SK-N-SH (cell line): ENCODE results near the gene MIGA1. TPM values are rescaled to one million over a fixed set of nuclear protein-coding genes. Genes with fewer than 3 reads are reported as not detected.

Experiments used
- CTCF ChIA-PET: fragments of 300-600, 350-600 bp; formaldehyde crosslinking; extraction: SDS; loops from one replicate; lab custom pipeline; 2021; lab: Yijun Ruan, JAX
- POLR2A ChIA-PET: fragments of 350-600 bp; sonication (Branson Sonifier 250); formaldehyde crosslinking; extraction: SDS; loops from one replicate; lab custom pipeline; 2020; ENCODE audit warnings: antibody characterized with exemption, inconsistent platforms; lab: Yijun Ruan, JAX
- DNase-seq: peaks from one replicate; pipeline ENCODE4 v3.0.0; 2012
- H2AFZ ChIP-seq: fragments of 200-600 bp; sonication (generic); 2 replicates; pipeline ENCODE4 v1.8.1; 2016; ENCODE audit warnings: antibody characterized with exemption, mild to moderate bottlenecking, low read depth
- H3F3A ChIP-seq: fragments of 200-600 bp; sonication (generic); replicated peaks from 2 replicates; pipeline ENCODE3; 2016; ENCODE audit warnings: antibody characterized with exemption, mild to moderate bottlenecking; ENCODE audit not compliant: insufficient read depth
- H3K27ac ChIP-seq, 2 experiments: fragments of 200-500 bp in 1 of 2; fragments of 200-600 bp in 1 of 2; sonication (Bioruptor generic) in 1 of 2; sonication (generic), shearing (Covaris generic) in 1 of 2; 2 replicates each; pipeline versions ENCODE4 v1.5.1 to v1.6.1; 2014 to 2016; ENCODE audit warnings: low read depth in 2 of 2, inconsistent platforms in 1 of 2, low read length in 1 of 2, mild to moderate bottlenecking in 1 of 2, mixed read lengths in 1 of 2
- H3K27me3 ChIP-seq: fragments of 200-600 bp; sonication (generic), shearing (Covaris generic); 2 replicates; pipeline ENCODE4 v1.6.1; 2016; ENCODE audit warnings: mixed run types; ENCODE audit not compliant: insufficient read depth
- H3K36me3 ChIP-seq, 2 experiments: fragments of 200-500 bp in 1 of 2; fragments of 200-600 bp in 1 of 2; sonication (Bioruptor generic) in 1 of 2; sonication (generic) in 1 of 2; replicated peaks in 1 of 2; 2 replicates each; pipeline versions ENCODE3 to v1.5.1; 2014 to 2016; ENCODE audit warnings: low read length in 1 of 2, mild to moderate bottlenecking in 1 of 2; ENCODE audit not compliant: insufficient read depth in 2 of 2, control insufficient read depth in 1 of 2
- H3K4me1 ChIP-seq, 2 experiments: fragments of 200-500 bp in 1 of 2; fragments of 200-600 bp in 1 of 2; sonication (Bioruptor generic) in 1 of 2; sonication (generic), shearing (Covaris generic) in 1 of 2; 2 replicates each; pipeline versions ENCODE4 v1.5.1 to v1.6.1; 2014 to 2016; ENCODE audit warnings: low read depth in 1 of 2, low read length in 1 of 2, mixed run types in 1 of 2; ENCODE audit not compliant: insufficient read depth in 2 of 2, control insufficient read depth in 1 of 2
- H3K4me2 ChIP-seq: fragments of 200-600 bp; sonication (generic), shearing (Covaris generic); 2 replicates; pipeline ENCODE4 v1.6.1; 2017; ENCODE audit warnings: mixed run types
- H3K4me3 ChIP-seq, 2 experiments: fragments of 200-500 bp in 1 of 2; fragments of 200-600 bp in 1 of 2; sonication (Bioruptor generic) in 1 of 2; sonication (generic), shearing (Covaris generic) in 1 of 2; 2 replicates each; pipeline versions ENCODE4 v1.5.1 to v1.8.1; 2014 to 2016; ENCODE audit warnings: low read depth in 2 of 2, inconsistent platforms in 1 of 2, low read length in 1 of 2, mild to moderate bottlenecking in 1 of 2, mixed read lengths in 1 of 2, moderate library complexity in 1 of 2
- H3K79me2 ChIP-seq: fragments of 200-600 bp; sonication (generic); 2 replicates; pipeline ENCODE4 v1.8.1; 2017; ENCODE audit warnings: mild to moderate bottlenecking; ENCODE audit not compliant: insufficient read depth
- H3K9ac ChIP-seq: fragments of 200-600 bp; sonication (generic); 2 replicates; pipeline ENCODE4 v1.6.1; 2017; ENCODE audit warnings: mixed run types
- H3K9me2 ChIP-seq: fragments of 200-600 bp; sonication (generic); 2 replicates; pipeline ENCODE4 v1.6.1; 2017; ENCODE audit warnings: mixed run types
- H3K9me3 ChIP-seq: fragments of 200-600 bp; sonication (generic); 2 replicates; pipeline ENCODE4 v1.6.1; 2017; ENCODE audit warnings: mixed run types, mild to moderate bottlenecking, moderate library complexity
- H4K20me1 ChIP-seq: fragments of 200-600 bp; sonication (generic); 2 replicates; pipeline ENCODE4 v1.6.1; 2017; ENCODE audit warnings: mild to moderate bottlenecking, mixed run types; ENCODE audit not compliant: insufficient read depth
- CHD2 ChIP-seq: fragments of 150-350 bp; IDR thresholded peaks from 2 replicates; pipeline ENCODE4 v1.6.1; 2018; ENCODE audit warnings: low read length; ENCODE audit not compliant: partially characterized antibody
- ELF1 ChIP-seq: IDR thresholded peaks from 2 replicates; pipeline ENCODE4 v1.4.0; 2012
- EP300 ChIP-seq, 2 experiments: IDR thresholded peaks; 2 replicates each; pipeline versions ENCODE4 v1.4.0 to v1.6.1; 2012; ENCODE audit warnings: borderline replicate concordance in 1 of 2, low read depth in 1 of 2, low read length in 1 of 2
- FOSL2 ChIP-seq: IDR thresholded peaks from 2 replicates; pipeline ENCODE4 v1.4.0; 2012; ENCODE audit warnings: low read depth, mild to moderate bottlenecking, moderate library complexity, borderline replicate concordance
- FOXJ3 ChIP-seq: sonication (generic); formaldehyde crosslinking; IDR thresholded peaks from 2 replicates; pipeline ENCODE4 v1.5.1; 2020; ENCODE audit warnings: mild to moderate bottlenecking, missing genetic modification reagents
- FOXM1 ChIP-seq: IDR thresholded peaks from 2 replicates; pipeline ENCODE4 v1.4.0; 2012; ENCODE audit warnings: low read depth, mild to moderate bottlenecking
- JUND ChIP-seq: IDR thresholded peaks from 2 replicates; pipeline ENCODE4 v1.4.0; 2012
- MEF2A ChIP-seq: IDR thresholded peaks from 2 replicates; pipeline ENCODE4 v1.4.0; 2012; ENCODE audit warnings: low read depth, borderline replicate concordance
- NRF1 ChIP-seq: IDR thresholded peaks from 2 replicates; pipeline ENCODE4 v1.6.1; 2012; ENCODE audit warnings: low read depth, mild to moderate bottlenecking, low read length
- POLR2AphosphoS5 ChIP-seq: IDR thresholded peaks from 2 replicates; pipeline ENCODE4 v1.6.1; 2012; ENCODE audit warnings: low read depth, low read length
- RAD21 ChIP-seq: IDR thresholded peaks from 2 replicates; pipeline ENCODE4 v1.6.1; 2012; ENCODE audit warnings: mild to moderate bottlenecking, low read length
- RCOR1 ChIP-seq: fragments of 150-350 bp; IDR thresholded peaks from 2 replicates; pipeline ENCODE4 v1.6.1; 2017; ENCODE audit warnings: antibody characterized with exemption, low read length
- RFX5 ChIP-seq: IDR thresholded peaks from 2 replicates; pipeline ENCODE4 v1.6.1; 2012; ENCODE audit warnings: mild to moderate bottlenecking, improper control_type of control experiment, low read length
- SIN3A ChIP-seq: IDR thresholded peaks from 2 replicates; pipeline ENCODE4 v1.6.1; 2012; ENCODE audit warnings: low read depth, mild to moderate bottlenecking, low read length, moderate library complexity, borderline replicate concordance
- SMC3 ChIP-seq: IDR thresholded peaks from 2 replicates; pipeline ENCODE4 v1.6.1; 2012; ENCODE audit warnings: low read depth, low read length, improper control_type of control experiment
- TEAD4 ChIP-seq: IDR thresholded peaks from 2 replicates; pipeline ENCODE4 v1.4.0; 2012; ENCODE audit warnings: mild to moderate bottlenecking, borderline replicate concordance; ENCODE audit not compliant: insufficient read depth
- WGBS: methylation state at CpG from one replicate; pipeline ENCODE4 v1.1.6; 2017; ENCODE audit warnings: low lambda C conversion rate; 5-methylcytosine and 5-hydroxymethylcytosine counted together
- polyA plus RNA-seq, 3 experiments: library from polyadenylated mRNA; depleted of rRNA; stranded (reverse); fragments of >200 nt; gene quantifications; 2 replicates each; pipeline ENCODE4 v1.2.3, GENCODE V29; 2012
- TF ChIP-seq, protein P1 (sequence below): IDR thresholded peaks from 2 replicates; pipeline ENCODE4 v1.6.1; 2012; ENCODE audit warnings: mild to moderate bottlenecking, low read depth, low read length, moderate library complexity
- TF ChIP-seq, protein P2 (sequence below): IDR thresholded peaks from 2 replicates; pipeline ENCODE4 v1.4.0; 2012; ENCODE audit warnings: low read depth
- TF ChIP-seq, protein P3 (sequence below): fragments of 150-350 bp; IDR thresholded peaks from 2 replicates; pipeline ENCODE4 v1.6.1; 2016; ENCODE audit warnings: mild to moderate bottlenecking, low read depth, low read length
- TF ChIP-seq, protein P4 (sequence below): IDR thresholded peaks from 2 replicates; pipeline ENCODE4 v1.4.0; 2012; ENCODE audit warnings: low read depth, borderline replicate concordance

MIGA1 gene
- polyA plus RNA-seq, 1 of the 3 experiments (the other 2 are of a cell fraction) = 2.5 TPM

DNA sequence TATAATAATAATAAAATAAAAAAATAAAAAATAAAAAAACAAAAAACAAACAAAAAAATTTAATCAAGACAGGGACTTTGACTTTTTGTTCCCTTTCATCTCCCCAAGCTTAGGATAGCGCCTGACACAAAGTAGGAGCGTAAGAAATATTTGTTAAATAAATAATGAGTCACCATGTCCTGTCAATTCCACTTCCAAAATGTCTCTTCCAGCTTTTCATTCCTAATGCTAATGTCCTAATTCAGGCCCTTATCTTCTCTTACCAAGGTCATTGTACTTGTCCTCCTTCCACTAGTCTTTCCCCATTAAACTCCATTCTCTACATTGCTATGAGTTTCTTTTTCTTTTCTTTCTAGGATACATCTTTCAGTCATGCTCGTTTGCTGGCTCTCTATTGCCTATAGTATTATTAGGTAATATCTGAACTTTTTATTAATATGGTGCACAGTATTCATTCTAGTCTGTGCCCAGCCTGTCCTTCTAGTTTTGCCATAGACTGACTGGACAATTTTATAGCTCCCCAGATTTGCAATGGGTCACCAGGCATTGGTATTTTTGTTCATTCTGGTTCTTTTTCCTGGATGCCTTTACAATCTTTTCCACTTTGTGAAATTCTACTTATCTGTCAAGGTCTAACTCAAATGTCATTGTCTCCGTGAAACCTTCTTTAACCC is 120.3 kb downstream of the MIGA1 start:
- POLR2A ChIA-PET = no interaction called here
- Histone ChIP-seq H3F3A (peaks cover 19% of the 10 kb centered on the region), H3K9me3 (no peaks in the 10 kb centered on the region), H3K9me2 (no peaks in the 10 kb centered on the region), H3K4me2 (no peak overlapping the region), H3K27me3 (no peaks in the 10 kb centered on the region), H2AFZ (no peak overlapping the region), H3K9ac (no peak overlapping the region), H3K27ac (no peak overlapping the region), H3K36me3 (peaks cover 0 to 19% of the 10 kb centered on the region in 2 experiments), H4K20me1 (no peaks in the 10 kb centered on the region), H3K4me3 (no peak overlapping the region), H3K4me1 (0 out of 4 replicates have a peak, but pooled peaks cover 0 to 5% of the 10 kb centered on the region in 2 experiments), H3K79me2 (peaks cover 58% of the 10 kb centered on the region)
- no peak for TF ChIP-seq ELF1
- TF ChIP-seq FOXM1 = no peak
- 0 out of 2 replicates have a peak, but pooled peaks have one; percentile 18 for TF ChIP-seq JUND
- TF ChIP-seq, protein P1, sequence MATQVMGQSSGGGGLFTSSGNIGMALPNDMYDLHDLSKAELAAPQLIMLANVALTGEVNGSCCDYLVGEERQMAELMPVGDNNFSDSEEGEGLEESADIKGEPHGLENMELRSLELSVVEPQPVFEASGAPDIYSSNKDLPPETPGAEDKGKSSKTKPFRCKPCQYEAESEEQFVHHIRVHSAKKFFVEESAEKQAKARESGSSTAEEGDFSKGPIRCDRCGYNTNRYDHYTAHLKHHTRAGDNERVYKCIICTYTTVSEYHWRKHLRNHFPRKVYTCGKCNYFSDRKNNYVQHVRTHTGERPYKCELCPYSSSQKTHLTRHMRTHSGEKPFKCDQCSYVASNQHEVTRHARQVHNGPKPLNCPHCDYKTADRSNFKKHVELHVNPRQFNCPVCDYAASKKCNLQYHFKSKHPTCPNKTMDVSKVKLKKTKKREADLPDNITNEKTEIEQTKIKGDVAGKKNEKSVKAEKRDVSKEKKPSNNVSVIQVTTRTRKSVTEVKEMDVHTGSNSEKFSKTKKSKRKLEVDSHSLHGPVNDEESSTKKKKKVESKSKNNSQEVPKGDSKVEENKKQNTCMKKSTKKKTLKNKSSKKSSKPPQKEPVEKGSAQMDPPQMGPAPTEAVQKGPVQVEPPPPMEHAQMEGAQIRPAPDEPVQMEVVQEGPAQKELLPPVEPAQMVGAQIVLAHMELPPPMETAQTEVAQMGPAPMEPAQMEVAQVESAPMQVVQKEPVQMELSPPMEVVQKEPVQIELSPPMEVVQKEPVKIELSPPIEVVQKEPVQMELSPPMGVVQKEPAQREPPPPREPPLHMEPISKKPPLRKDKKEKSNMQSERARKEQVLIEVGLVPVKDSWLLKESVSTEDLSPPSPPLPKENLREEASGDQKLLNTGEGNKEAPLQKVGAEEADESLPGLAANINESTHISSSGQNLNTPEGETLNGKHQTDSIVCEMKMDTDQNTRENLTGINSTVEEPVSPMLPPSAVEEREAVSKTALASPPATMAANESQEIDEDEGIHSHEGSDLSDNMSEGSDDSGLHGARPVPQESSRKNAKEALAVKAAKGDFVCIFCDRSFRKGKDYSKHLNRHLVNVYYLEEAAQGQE = no peak
- no peak for TF ChIP-seq MEF2A
- WGBS = 92% methylated on average over 4 of the region's 4 CpGs
- CTCF ChIA-PET = interaction anchor here (0.7 to 2.0 kb wide), 18 partner anchors 10 to 747 kb away, joined by 3 to 13 read pairs (median 4); partner anchors contain the start of genes MIGA1 and NEXN
- no peak for DNase-seq

DNA sequence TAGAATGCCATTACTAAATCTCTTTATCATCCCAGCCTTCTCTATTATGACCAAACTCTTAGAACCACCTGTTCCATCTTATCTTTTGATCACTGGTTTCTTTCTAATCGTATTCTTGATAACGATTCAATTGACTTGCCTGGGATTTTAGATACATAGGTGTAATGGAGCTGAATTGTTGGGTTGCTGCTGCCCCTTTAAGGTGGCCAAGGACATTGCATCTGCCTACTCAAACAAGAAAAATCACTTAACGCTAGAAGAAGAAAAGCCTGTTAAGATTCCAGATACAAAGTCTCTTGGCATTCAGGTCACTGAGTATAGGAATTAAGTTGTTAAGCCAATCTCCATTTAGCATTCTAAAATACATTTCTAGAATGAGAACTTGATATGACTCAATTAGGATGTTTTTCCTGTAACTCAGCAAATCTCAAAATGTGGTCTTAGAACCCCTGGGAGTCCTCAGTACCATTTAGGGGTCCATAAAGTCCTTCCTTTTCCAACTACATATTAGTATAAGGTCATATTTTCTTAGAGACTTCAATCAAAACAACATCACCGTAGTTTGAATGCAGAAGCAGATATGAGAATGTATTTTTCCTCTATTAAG is 121.3 kb downstream of the MIGA1 start:
- Histone ChIP-seq H3K9me3 (no peaks in the 10 kb centered on the region), H3K4me1 (0 out of 4 replicates have a peak, but pooled peaks cover 0 to 5% of the 10 kb centered on the region in 2 experiments), H3K27ac (no peak overlapping the region), H3K4me3 (no peak overlapping the region), H4K20me1 (no peaks in the 10 kb centered on the region), H3K9me2 (no peaks in the 10 kb centered on the region), H3K36me3 (peaks cover 0 to 12% of the 10 kb centered on the region in 2 experiments), H3K4me2 (no peak overlapping the region), H3F3A (peaks cover 19% of the 10 kb centered on the region), H3K79me2 (peaks cover 59% of the 10 kb centered on the region), H2AFZ (no peak overlapping the region), H3K27me3 (no peaks in the 10 kb centered on the region), H3K9ac (no peak overlapping the region)
- 33% methylated on average over 4 of the region's 4 CpGs for WGBS
- ChIA-PET CTCF (interaction anchor here (0.6 to 2.0 kb wide), 20 partner anchors 13 to 748 kb away, joined by 3 to 13 read pairs (median 3); partner anchors contain the start of gene NEXN), POLR2A (no interaction called here)
- peak; percentile 43 for DNase-seq
- TF ChIP-seq, protein P2, sequence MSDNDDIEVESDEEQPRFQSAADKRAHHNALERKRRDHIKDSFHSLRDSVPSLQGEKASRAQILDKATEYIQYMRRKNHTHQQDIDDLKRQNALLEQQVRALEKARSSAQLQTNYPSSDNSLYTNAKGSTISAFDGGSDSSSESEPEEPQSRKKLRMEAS = no peak
- TF ChIP-seq JUND (no peak), TEAD4 (no peak), SMC3 (peak; percentile 51), ELF1 (no peak), RFX5 (no peak), POLR2AphosphoS5 (no peak), SIN3A (no peak), NRF1 (no peak), RCOR1 (no peak), CHD2 (no peak), FOSL2 (no peak), FOXJ3 (CRISPR knock-in tag) (no peak), RAD21 (peak; percentile 86), EP300 (IDR thresholded peaks at IDR 0.05; ENCODE audit: borderline replicate concordance in 1 of 2, low read depth in 1 of 2, low read length in 1 of 2) (no peak)
- TF ChIP-seq, protein P3, sequence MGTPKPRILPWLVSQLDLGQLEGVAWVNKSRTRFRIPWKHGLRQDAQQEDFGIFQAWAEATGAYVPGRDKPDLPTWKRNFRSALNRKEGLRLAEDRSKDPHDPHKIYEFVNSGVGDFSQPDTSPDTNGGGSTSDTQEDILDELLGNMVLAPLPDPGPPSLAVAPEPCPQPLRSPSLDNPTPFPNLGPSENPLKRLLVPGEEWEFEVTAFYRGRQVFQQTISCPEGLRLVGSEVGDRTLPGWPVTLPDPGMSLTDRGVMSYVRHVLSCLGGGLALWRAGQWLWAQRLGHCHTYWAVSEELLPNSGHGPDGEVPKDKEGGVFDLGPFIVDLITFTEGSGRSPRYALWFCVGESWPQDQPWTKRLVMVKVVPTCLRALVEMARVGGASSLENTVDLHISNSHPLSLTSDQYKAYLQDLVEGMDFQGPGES = no peak
- TF ChIP-seq, protein P4, sequence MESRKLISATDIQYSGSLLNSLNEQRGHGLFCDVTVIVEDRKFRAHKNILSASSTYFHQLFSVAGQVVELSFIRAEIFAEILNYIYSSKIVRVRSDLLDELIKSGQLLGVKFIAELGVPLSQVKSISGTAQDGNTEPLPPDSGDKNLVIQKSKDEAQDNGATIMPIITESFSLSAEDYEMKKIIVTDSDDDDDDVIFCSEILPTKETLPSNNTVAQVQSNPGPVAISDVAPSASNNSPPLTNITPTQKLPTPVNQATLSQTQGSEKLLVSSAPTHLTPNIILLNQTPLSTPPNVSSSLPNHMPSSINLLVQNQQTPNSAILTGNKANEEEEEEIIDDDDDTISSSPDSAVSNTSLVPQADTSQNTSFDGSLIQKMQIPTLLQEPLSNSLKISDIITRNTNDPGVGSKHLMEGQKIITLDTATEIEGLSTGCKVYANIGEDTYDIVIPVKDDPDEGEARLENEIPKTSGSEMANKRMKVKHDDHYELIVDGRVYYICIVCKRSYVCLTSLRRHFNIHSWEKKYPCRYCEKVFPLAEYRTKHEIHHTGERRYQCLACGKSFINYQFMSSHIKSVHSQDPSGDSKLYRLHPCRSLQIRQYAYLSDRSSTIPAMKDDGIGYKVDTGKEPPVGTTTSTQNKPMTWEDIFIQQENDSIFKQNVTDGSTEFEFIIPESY = no peak
